ENCODE measurements around the gene PLCD1. TPM values are rescaled to one million over a fixed set of nuclear protein-coding genes. Genes with fewer than 3 reads are reported as not detected.
A peak's percentile ranks its signal among the peaks of the same experiment; 100 is the strongest.

PLCD1 gene
- total and polyA plus RNA-seq, 2 of the 13 experiments (the other 11 are each of a cell fraction or from before 2014, with no cell fraction given), result 10.1 to 12.4 TPM

DNA sequence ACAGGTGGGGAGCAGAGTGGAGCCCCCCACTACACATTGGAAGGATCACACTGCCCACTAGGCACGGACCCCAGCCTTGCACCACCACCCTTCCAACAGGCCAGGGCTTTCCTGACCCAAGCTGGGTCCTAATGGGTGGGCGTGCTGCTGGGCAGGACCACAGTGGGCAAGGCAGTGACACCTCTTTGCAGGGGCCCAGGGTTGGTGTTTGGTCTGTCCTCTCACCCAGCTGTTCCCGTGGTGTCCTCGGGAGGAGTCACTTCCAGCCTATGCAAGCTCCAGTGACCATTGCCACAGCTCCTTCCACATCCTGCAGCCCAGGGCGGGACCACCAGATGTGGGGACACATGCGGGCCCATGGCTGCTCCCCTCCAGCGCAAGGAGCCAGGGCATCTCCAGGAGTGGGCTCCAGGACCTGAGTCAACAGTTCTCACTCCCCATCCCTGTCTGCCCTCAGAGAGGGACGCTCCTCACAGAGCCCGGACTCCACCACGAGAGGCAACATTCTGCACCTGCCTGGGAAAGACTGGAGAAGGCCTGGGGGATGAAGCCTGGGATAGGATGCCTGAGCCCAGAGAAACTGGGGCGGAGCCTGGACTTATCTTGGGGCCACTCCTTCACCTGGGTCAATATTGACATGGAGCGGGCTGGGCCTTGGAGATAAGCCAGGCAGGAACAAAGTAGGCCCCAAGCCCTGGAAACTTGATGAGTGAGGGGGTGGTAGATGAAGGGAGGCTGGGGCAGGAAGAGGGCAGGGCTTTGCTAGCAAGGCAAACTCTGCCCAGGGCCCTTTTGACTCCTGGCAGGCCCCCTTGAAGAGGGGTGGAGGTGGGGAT is 42.7 kb downstream of the PLCD1 start (continued):
- TF ChIP-seq ZNF280B (CRISPR knock-in tag; IDR thresholded peaks at IDR 0.05; ENCODE audit: borderline replicate concordance) (no peak), ZBTB40 (IDR thresholded peaks at IDR 0.05) (no peak), ZBTB40 (CRISPR knock-in tag; IDR thresholded peaks at IDR 0.05) (no peak), ZSCAN21 (CRISPR knock-in tag; IDR thresholded peaks at IDR 0.05; ENCODE audit: borderline replicate concordance) (no peak), ZKSCAN8 (CRISPR knock-in tag; IDR thresholded peaks at IDR 0.05; ENCODE audit: borderline replicate concordance) (no peak), RELA (CRISPR knock-in tag; IDR thresholded peaks at IDR 0.05) (no peak), XBP1 (CRISPR knock-in tag; IDR thresholded peaks at IDR 0.05) (no peak), CBFB (CRISPR knock-in tag; IDR thresholded peaks at IDR 0.05) (0 out of 2 replicates have a peak, but pooled peaks have one; percentile 47), ZBTB21 (CRISPR knock-in tag; IDR thresholded peaks at IDR 0.05) (no peak), ZNF749 (CRISPR knock-in tag; IDR thresholded peaks at IDR 0.05; ENCODE audit: borderline replicate concordance) (no peak), ZNF460 (CRISPR knock-in tag; IDR thresholded peaks at IDR 0.05; ENCODE audit: borderline replicate concordance) (no peak), U2AF1 (optimal IDR thresholded peaks at IDR 0.05; ENCODE audit: low read depth, low read length) (no peak)
- TF ChIP-seq, protein P1, sequence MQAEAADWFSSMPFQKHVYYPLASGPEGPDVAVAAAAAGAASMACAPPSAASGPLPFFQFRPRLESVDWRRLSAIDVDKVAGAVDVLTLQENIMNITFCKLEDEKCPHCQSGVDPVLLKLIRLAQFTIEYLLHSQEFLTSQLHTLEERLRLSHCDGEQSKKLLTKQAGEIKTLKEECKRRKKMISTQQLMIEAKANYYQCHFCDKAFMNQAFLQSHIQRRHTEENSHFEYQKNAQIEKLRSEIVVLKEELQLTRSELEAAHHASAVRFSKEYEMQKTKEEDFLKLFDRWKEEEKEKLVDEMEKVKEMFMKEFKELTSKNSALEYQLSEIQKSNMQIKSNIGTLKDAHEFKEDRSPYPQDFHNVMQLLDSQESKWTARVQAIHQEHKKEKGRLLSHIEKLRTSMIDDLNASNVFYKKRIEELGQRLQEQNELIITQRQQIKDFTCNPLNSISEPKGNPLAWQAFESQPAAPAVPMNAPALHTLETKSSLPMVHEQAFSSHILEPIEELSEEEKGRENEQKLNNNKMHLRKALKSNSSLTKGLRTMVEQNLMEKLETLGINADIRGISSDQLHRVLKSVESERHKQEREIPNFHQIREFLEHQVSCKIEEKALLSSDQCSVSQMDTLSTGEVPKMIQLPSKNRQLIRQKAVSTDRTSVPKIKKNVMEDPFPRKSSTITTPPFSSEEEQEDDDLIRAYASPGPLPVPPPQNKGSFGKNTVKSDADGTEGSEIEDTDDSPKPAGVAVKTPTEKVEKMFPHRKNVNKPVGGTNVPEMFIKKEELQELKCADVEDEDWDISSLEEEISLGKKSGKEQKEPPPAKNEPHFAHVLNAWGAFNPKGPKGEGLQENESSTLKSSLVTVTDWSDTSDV (CRISPR knock-in tag; IDR thresholded peaks at IDR 0.05), result no peak

Data from HepG2 (cell line).